GM12872 (cell line): ENCODE results near the gene TMEM140.

Source experiments
- CTCF ChIP-seq: IDR thresholded peaks from 3 replicates; pipeline ENCODE4 v1.5.1; 2011; ENCODE audit warnings: low read depth, mild to moderate bottlenecking, low read length, moderate library complexity; ENCODE audit not compliant: insufficient read depth

The TMEM140 gene

GRCh38 chr7:135208102-135208793 is 60.4 kb downstream of the TMEM140 start:
- TF ChIP-seq CTCF = no peak

GRCh38 chr7:135209225-135209834 is 61.5 kb downstream of the TMEM140 start:
- no peak for TF ChIP-seq CTCF

GRCh38 chr7:135210888-135211178 is 63.0 kb downstream of the TMEM140 start:
- 0 out of 3 replicates have a peak, but pooled peaks have one; percentile 13 for TF ChIP-seq CTCF

GRCh38 chr7:135211179-135211945 is 63.5 kb downstream of the TMEM140 start, which contains the start of gene WDR91:
WDR91 (minus strand) TSS chr7:135211526; CDS start chr7:135211502, 24 bp downstream.
- no peak for TF ChIP-seq CTCF

- TF ChIP-seq CTCF = no peak
Observed at GRCh38 chr7:135213831-135214230, 66.0 kb downstream of the TMEM140 start.

GRCh38 chr7:135215180-135215579 is 67.3 kb downstream of the TMEM140 start:
- no peak for TF ChIP-seq CTCF

- TF ChIP-seq CTCF = no peak
Observed at GRCh38 chr7:135215698-135216097, 67.8 kb downstream of the TMEM140 start.
